NCI-H345 (cell line): ENCODE measurements around the gene PTPRU.

Source experiments
- DNase-seq: peaks from one replicate; lab custom pipeline; 2025; lab: John Stamatoyannopoulos, UW

PTPRU gene

DNA sequence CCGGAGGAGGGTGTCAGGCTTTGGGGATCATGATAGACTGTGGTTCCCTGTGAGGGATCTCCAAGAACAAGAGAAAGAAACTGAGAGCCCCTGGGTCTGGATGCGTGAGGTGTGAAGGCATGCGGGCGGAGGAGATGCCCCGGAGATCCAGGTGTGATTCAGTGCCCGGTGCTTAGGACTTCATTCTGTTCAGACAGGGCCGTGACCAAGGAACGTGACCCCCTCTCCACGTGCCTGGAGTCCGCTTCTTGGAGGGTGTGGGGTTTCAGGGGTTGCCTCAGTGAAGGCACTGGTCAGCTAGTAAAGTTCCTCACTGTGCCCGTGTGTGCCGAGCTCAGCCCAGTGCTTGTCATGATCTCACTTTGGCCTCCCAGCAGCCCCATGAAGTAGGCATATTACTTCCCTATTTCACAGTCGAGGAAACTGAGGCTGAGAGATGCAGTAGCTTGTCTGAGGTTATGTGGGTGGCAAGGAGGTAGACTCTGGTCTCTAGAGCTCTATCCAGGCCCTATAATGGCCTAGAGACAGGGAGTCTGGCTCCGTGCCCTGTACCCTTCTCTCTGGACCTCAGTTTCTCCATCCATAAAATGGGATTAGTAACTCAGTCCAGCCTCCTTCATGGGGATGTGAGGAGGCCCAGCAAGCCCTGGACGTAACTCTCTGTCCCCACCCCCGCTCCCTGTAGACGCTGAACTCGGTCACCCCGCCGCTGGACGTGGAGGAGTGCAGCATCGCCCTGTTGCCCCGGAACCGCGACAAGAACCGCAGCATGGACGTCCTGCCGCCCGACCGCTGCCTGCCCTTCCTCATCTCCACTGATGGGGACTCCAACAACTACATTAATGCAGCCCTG is 81.0 kb downstream of the PTPRU start:
- no peak for DNase-seq

- no peak for DNase-seq
Observed at GRCh38 chr1:29317916-29318530, 81.7 kb downstream of the PTPRU start.

DNA sequence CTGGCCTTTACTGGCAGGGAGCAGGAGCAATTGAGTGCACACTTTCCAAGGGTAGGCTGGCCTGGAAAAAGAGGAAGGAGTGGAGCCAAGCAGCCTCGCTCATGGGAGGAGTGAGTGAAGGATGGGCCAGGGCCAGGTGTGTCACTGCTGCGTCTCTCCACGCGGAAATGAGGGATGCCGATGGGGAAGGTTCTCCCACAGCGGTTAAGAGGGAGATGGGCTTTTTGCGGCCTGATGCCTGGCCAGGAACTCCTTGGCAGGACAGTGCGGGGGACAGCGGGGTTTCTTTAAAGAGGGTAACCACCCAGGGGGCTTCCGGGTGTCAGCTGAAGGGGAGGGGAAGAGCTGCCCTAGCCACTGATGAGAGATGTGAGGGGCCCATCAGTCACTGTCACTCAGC is 82.4 kb downstream of the PTPRU start:
- DNase-seq = no peak

GRCh38 chr1:29319300-29320110 is 83.2 kb downstream of the PTPRU start:
- no peak for DNase-seq

DNA sequence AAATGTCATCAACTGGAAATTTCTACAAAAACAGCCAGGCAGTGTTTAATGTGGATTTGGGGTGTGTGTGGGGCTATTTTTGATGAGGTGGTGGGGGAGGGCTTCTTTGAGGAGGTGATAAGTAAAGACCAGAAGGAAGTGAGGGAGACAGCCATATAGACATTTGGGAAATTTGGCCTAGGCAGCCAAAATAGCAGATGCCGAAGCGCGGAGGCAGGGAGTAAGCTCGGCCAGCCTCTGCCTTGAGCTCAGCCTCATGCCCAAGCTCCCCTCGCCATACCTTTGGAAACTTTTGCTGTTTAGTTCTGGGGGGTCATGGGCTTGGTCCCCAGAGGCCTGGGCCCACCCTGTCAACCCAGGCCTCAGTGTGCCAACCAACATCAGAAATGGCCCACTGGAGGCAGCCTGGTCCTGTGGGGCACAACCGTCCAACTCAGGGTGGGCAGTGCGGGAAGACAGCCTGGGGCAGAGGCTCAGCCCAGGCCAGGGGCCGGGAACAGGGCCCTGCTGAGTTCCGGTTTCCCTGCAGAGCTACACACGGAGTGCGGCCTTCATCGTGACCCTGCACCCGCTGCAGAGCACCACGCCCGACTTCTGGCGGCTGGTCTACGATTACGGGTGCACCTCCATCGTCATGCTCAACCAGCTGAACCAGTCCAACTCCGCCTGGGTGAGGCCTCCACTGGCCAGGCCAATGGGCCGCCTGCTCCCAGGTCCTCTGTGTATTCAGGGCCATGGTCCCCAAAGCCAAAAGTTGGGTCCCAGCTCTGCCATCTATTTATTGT is 84.0 kb downstream of the PTPRU start:
- DNase-seq = no peak

GRCh38 chr1:29321176-29321575 is 84.9 kb downstream of the PTPRU start:
- DNase-seq = no peak

DNA sequence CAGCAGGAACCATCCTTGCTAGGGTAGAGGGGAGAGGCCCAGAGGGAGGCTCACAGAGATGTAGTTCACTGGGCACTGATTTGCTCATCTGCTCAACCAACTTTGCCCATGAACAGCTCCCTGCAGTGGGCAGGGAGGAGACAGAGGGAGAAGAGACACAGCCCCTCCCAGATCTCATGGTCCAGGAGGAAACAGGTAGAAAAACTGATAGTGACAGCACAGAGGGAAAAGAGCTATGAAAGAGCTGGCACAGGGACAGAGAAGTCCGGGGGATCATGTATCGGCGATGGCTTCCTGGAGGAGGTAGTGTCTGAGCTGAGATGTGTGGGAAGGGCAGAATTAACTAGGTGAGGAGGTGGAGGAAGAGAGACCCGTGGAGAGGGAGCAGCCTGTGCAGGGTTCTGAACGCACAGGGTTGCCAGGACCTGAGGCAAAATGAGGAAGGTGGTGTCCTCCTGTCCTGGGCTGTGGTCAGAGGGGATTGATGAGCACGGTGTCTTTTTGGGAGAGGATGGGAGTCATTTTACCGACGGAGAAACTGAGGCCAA is 85.9 kb downstream of the PTPRU start:
- DNase-seq = no peak

DNA sequence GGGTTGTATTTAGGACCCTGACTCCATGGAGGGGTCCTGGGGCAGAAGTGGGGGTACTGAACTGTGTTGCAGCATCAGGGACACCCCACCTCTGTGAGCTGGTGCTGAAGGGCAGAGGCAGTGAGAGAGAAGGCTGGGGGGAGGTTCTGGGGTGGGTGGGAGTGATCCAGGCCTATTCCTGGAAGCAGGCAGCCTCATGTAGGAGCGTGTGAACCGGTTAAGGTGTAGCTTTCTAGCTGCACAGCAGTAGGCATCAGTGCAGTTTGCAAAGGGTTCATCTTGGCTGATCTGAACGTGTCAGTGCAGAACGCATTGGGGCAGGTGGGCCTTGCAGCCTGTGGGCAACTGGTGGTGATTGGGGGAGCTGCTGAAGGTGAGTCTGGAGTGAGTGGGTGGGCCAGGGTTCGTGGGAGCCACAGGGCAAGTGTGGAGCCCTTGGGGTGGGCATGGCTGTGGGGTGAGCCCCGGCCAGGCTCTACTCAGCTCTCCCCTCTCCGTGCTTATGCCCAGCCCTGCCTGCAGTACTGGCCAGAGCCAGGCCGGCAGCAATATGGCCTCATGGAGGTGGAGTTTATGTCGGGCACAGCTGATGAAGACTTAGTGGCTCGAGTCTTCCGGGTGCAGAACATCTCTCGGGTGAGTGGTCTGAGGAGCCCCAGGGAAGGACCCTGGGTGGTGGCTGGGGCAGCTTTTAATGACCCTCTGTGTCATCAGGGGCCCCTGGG is 86.7 kb downstream of the PTPRU start:
- DNase-seq = no peak

- no peak for DNase-seq
Observed at GRCh38 chr1:29323636-29324035, 87.3 kb downstream of the PTPRU start.

DNA sequence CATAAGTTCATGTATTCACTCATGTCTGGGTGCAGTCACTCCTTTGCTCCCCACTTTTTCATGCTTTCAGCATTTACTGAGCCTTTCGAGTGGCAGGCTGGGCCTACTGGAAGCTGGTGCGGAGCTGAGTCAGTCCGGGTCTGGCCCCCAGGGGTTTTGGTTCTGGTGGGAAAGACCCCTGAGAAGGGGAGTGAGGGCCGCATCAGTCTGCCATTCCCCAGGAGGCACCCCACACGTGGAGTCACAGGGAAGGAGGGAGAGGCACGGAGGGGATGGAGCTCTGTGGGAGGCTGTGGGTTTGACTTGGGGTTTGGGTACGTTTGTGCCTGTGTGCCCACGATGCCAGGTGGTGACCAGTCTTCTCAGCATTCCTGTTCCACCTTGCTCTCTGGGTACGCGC is 87.9 kb downstream of the PTPRU start:
- no peak for DNase-seq

DNA sequence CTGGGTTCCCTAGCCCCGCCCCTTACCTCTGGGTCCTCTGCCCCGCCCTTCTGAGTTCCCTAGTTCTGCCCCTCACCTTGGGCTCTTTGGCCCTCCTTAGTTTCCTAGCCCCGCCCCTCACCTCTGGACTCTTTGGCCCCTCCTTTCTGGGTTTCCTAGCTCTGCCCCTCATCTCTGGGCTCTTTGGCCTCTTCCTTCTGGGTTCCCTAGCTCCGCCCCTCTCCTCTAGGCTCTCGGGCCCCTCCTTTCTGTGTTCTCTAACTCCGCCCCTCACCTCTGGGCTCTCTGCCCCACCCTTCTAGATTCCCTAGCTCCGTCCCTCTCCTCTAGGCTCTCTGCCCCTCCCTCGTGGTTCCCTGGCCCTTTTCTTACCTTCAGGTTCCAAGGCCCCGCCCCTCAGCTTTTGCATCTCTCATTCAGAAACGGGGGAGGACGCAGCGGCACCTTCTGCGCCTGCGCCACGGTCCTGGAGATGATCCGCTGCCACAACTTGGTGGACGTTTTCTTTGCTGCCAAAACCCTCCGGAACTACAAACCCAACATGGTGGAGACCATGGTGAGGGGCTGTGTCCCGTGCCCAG is 88.5 kb downstream of the PTPRU start:
- DNase-seq = no peak

- no peak for DNase-seq
Observed at GRCh38 chr1:29325675-29326074, 89.4 kb downstream of the PTPRU start.

DNA sequence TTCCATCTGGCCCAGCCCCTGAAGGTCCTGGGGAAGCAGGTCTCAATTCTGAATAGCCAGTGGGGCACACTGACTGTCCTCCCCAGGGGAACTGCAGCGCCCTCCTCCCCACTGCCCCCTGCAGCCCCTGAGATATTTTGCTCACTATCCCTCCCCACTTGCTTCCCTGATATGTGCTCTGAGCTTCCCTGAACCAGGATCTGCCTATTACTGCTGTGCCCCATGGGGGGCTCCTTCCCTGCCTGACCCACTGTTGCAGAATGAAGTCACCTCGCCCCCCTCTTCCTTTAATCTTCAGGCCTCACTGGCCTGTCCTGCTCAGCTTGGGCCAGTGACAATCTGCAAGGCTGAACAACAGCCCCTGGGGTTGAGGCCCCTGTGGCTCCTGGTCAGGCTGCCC is 89.8 kb downstream of the PTPRU start:
- DNase-seq = no peak

DNA sequence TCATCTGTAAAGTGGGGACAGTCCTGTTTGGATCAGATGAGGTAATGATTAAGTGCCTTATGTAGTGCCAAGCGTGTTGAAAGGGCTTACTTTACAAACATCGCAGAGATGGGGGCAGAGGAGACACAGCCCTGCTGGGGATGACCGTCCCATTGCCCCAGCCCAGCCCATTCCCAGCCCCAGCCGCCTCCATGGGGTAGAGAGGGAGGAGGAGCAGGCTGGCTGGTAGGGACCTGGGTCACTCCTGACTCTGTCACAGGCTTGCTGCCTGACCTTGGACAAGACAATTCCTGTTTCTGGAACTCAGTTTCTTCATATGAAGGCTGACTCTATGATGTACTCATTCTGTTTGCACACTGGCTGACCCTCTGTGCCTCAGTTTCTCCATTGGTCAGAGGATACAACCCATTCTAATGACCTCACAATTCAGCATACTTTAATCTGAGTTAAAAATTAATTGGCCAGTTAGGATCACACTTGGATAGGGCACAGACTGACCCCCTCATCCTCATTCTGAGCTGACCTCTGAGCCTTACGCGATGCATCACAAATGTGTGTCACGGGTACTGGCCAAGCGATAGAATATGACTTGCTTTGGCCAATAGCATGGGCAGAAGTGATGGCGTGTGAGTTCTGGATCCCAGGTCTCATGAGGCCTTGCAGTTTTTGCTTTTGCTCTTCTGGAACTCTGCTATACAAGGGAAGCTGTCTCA is 91.1 kb downstream of the PTPRU start:
- DNase-seq = no peak

- no peak for DNase-seq
Observed at GRCh38 chr1:29329022-29329775, 92.9 kb downstream of the PTPRU start.

- no peak for DNase-seq
Observed at GRCh38 chr1:29330089-29330488, 93.8 kb downstream of the PTPRU start.

GRCh38 chr1:29330856-29331255 is 94.5 kb downstream of the PTPRU start:
- no peak for DNase-seq

DNA sequence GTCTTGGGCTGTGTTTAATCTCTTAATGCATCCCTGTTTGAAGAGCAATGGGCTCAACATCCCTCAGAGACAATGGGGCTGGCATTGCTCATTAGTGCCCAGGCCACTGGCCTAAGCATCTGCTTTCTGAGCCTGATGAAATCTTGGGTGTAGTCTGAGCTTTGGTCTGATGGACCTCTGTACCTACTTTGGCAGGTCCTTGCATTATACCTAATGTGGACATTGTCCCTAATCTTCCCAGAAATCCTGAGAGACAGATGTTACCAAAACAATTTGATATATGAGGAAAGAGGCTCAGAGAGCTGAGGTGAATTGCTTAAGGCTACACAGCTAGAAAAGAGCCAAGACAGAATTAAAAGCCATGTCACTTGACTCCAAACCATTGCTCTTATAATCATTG is 95.0 kb downstream of the PTPRU start:
- DNase-seq = no peak

- DNase-seq = no peak
Observed at GRCh38 chr1:29331729-29332128, 95.4 kb downstream of the PTPRU start.
